Mesendoderm (in vitro differentiated cells): Measurements from ENCODE around the gene LDLRAD4.

Experiments
- DNase-seq: peaks from one replicate; pipeline ENCODE4 v3.0.0; 2013
- H2AK5ac ChIP-seq: 2 replicates; pipeline ENCODE4 v1.6.1; 2013; ENCODE audit warnings: low read length, inconsistent platforms
- H2BK120ac ChIP-seq: 2 replicates; pipeline ENCODE4 v1.6.1; 2013; ENCODE audit warnings: low read depth, mild to moderate bottlenecking, low read length, moderate library complexity, mixed read lengths
- H2BK15ac ChIP-seq: replicated peaks from 2 replicates; pipeline ENCODE4 v1.6.1; 2013; ENCODE audit warnings: low read depth, mild to moderate bottlenecking, moderate library complexity
- H2BK5ac ChIP-seq: 2 replicates; pipeline ENCODE4 v1.6.1; 2013; ENCODE audit warnings: low read length, inconsistent platforms
- H3K18ac ChIP-seq: 2 replicates; pipeline ENCODE4 v1.6.1; 2013; ENCODE audit warnings: mild to moderate bottlenecking, low read length, mixed read lengths
- H3K23ac ChIP-seq: one replicate; pipeline ENCODE4 v1.6.1; 2013; ENCODE audit warnings: low read length
- H3K27ac ChIP-seq: 2 replicates; pipeline ENCODE4 v1.5.1; 2013; ENCODE audit warnings: low read depth, mild to moderate bottlenecking, inconsistent platforms, low read length, moderate library complexity
- H3K27me3 ChIP-seq: 2 replicates; pipeline ENCODE4 v1.6.1; 2013; ENCODE audit warnings: low read length, control low read depth, mild to moderate bottlenecking, inconsistent platforms; ENCODE audit not compliant: insufficient read depth, poor library complexity
- H3K36me3 ChIP-seq: 2 replicates; pipeline ENCODE4 v1.6.1; 2013; ENCODE audit warnings: low read length, inconsistent platforms; ENCODE audit not compliant: control insufficient read depth, insufficient read depth
- H3K4ac ChIP-seq: one replicate; pipeline ENCODE4 v1.6.1; 2013; ENCODE audit warnings: low read depth, mild to moderate bottlenecking, low read length, moderate library complexity
- H3K4me1 ChIP-seq: 2 replicates; pipeline ENCODE4 v1.6.1; 2013; ENCODE audit warnings: low read depth, low read length, inconsistent platforms; ENCODE audit not compliant: control insufficient read depth
- H3K4me2 ChIP-seq: 2 replicates; pipeline ENCODE4 v1.6.1; 2013; ENCODE audit warnings: low read length
- H3K4me3 ChIP-seq: 2 replicates; pipeline ENCODE4 v1.5.1; 2013; ENCODE audit warnings: mild to moderate bottlenecking, low read length
- H3K56ac ChIP-seq: one replicate; pipeline ENCODE4 v1.6.1; 2013; ENCODE audit warnings: low read length
- H3K79me1 ChIP-seq: 2 replicates; pipeline ENCODE4 v1.6.1; 2013; ENCODE audit warnings: low read length, inconsistent platforms
- H3K79me2 ChIP-seq: 2 replicates; pipeline ENCODE4 v1.6.1; 2013; ENCODE audit warnings: mild to moderate bottlenecking, low read length; ENCODE audit not compliant: control insufficient read depth, insufficient read depth
- H3K9ac ChIP-seq: 2 replicates; pipeline ENCODE4 v1.6.1; 2013; ENCODE audit warnings: low read length, inconsistent platforms
- H4K5ac ChIP-seq: one replicate; pipeline ENCODE4 v1.6.1; 2013; ENCODE audit warnings: low read length
- H4K8ac ChIP-seq: one replicate; pipeline ENCODE4 v1.6.1; 2013; ENCODE audit warnings: low read depth, mild to moderate bottlenecking, control low read depth, low read length, moderate library complexity
- WGBS: extraction: QIAGEN DNeasy Blood & Tissue Kit; methylation state at CpG from one replicate; pipeline ENCODE4 v1.1.7; 2013; ENCODE audit warnings: low lambda C conversion rate, missing lambda C conversion rate; ENCODE audit not compliant: insufficient coverage; ENCODE audit errors: extremely low coverage; 5-methylcytosine and 5-hydroxymethylcytosine counted together

The LDLRAD4 gene

DNA sequence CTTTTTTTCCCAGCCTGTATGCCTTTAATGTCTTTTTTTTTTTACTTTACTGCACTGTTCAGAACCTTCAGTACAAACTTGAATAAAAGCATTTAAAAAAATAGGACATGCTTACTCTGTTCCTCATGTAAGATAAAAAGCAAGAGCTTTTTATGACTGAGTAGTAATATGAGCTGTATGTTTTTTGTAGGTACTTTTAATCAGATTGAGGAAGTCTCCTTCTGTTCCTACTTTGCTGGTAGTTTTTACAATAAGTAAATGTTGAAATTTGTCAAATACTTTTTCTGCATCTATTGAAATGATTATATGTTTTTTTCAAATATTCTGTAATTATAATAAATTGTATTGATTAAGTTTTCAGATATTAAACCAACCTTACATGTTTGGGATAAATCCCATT is 318.0 kb downstream of the LDLRAD4 start:
- no peaks in the 10 kb centered on the region for H3K79me1 ChIP-seq
- no peak overlapping the region for H3K4me2 ChIP-seq
- no peak overlapping the region for H2BK15ac ChIP-seq
- H2AK5ac ChIP-seq: no peak overlapping the region
- H3K4me1 ChIP-seq: no peaks in the 10 kb centered on the region
- no peaks in the 10 kb centered on the region for H3K36me3 ChIP-seq
- H3K56ac ChIP-seq: no peak overlapping the region
- no peak overlapping the region for H3K4me3 ChIP-seq
- no peak overlapping the region for H4K8ac ChIP-seq
- H3K4ac ChIP-seq: no peak overlapping the region
- H3K27me3 ChIP-seq: no peaks in the 10 kb centered on the region
- H3K18ac ChIP-seq: no peak overlapping the region
- H4K5ac ChIP-seq: no peak overlapping the region
- H3K23ac ChIP-seq: no peak overlapping the region
- no peak for DNase-seq
- no peak overlapping the region for H2BK5ac ChIP-seq
- no peak overlapping the region for H2BK120ac ChIP-seq
- no peaks in the 10 kb centered on the region for H3K79me2 ChIP-seq
- H3K9ac ChIP-seq: no peak overlapping the region
- H3K27ac ChIP-seq: no peak overlapping the region

DNA sequence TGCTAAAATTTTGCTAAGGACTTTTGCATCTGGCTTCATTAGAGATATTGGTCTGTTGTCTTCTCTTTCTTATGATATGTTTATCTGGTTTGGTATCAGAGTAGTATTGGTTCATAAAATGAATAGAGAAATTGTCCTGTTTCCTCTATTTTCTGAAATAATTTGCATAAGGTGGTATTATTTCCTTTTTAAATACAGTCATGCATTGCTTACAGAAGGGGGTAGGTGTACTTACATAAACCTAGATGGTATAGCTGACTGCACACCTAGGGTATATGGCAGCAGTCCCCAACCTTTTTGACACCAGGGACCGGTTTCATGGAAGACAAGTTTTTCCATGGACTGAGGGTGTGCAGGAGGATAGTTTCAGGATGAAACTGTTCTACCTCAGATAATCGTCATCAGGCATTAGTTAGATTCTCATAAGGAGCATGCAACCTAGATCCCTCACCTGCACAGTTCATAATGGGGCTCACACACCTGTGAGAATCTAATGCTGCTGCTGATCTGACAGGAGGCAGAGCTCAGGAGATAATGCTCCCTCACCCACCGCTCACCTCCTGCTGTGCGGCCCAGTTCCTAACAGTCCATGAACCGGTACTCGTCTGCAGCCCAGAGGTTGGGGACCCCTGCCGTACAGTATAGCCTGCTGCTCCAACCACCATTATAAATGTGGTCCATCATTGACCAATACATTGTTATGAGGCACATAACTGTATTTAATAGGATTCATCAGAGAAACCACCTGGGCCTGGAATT is 318.6 kb downstream of the LDLRAD4 start:
- no peak overlapping the region for H3K4ac ChIP-seq
- WGBS: no CpG with 5 or more reads among the region's 7 CpGs
- no peak overlapping the region for H3K56ac ChIP-seq
- H3K27ac ChIP-seq: no peak overlapping the region
- H3K4me2 ChIP-seq: no peak overlapping the region
- H3K23ac ChIP-seq: no peak overlapping the region
- H2BK120ac ChIP-seq: no peak overlapping the region
- no peaks in the 10 kb centered on the region for H3K36me3 ChIP-seq
- H3K18ac ChIP-seq: no peak overlapping the region
- H3K27me3 ChIP-seq: no peaks in the 10 kb centered on the region
- no peak for DNase-seq
- H4K8ac ChIP-seq: no peak overlapping the region
- H2BK5ac ChIP-seq: no peak overlapping the region
- H3K79me1 ChIP-seq: no peaks in the 10 kb centered on the region
- no peaks in the 10 kb centered on the region for H3K79me2 ChIP-seq
- no peak overlapping the region for H3K9ac ChIP-seq
- H2AK5ac ChIP-seq: no peak overlapping the region
- no peak overlapping the region for H3K4me3 ChIP-seq
- H3K4me1 ChIP-seq: no peaks in the 10 kb centered on the region
- no peak overlapping the region for H4K5ac ChIP-seq
- no peak overlapping the region for H2BK15ac ChIP-seq

DNA sequence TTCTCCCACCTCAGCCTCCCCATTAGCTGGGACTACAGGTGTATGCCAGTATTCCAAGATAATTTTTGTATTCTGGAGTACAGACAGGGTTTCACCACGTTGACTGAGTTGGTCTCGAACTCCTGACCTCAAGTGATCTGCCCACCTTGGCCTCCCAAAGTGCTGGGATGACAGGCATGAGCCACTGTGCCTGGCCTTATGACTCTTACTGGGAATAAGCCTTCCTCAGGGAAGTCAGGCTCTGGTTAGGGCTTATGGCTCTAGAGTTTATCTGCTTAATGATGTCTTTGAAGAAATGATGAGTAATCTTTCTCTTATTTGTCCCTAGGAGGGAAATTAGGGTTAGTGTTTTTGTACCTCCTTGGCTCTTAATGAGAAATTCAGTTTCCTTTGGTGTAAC is 320.1 kb downstream of the LDLRAD4 start:
- no peak overlapping the region for H4K8ac ChIP-seq
- no peak overlapping the region for H3K4me3 ChIP-seq
- WGBS: no CpG with 5 or more reads among the region's 2 CpGs
- no peak overlapping the region for H3K9ac ChIP-seq
- no peak overlapping the region for H3K56ac ChIP-seq
- H3K79me1 ChIP-seq: no peaks in the 10 kb centered on the region
- H3K36me3 ChIP-seq: no peaks in the 10 kb centered on the region
- no peak overlapping the region for H3K18ac ChIP-seq
- no peak overlapping the region for H2AK5ac ChIP-seq
- H3K23ac ChIP-seq: no peak overlapping the region
- H3K79me2 ChIP-seq: no peaks in the 10 kb centered on the region
- no peak overlapping the region for H3K27ac ChIP-seq
- no peak overlapping the region for H3K4me2 ChIP-seq
- no peak overlapping the region for H2BK5ac ChIP-seq
- H3K4ac ChIP-seq: no peak overlapping the region
- DNase-seq: no peak
- no peaks in the 10 kb centered on the region for H3K4me1 ChIP-seq
- H2BK120ac ChIP-seq: no peak overlapping the region
- H2BK15ac ChIP-seq: no peak overlapping the region
- no peak overlapping the region for H4K5ac ChIP-seq
- H3K27me3 ChIP-seq: no peaks in the 10 kb centered on the region

- no peak overlapping the region for H3K4me3 ChIP-seq
- H3K56ac ChIP-seq: no peak overlapping the region
- no peaks in the 10 kb centered on the region for H3K27me3 ChIP-seq
- H4K5ac ChIP-seq: no peak overlapping the region
- no peak for DNase-seq
- H2BK5ac ChIP-seq: no peak overlapping the region
- H3K4me1 ChIP-seq: peaks cover 3% of the 10 kb centered on the region
- no peak overlapping the region for H3K18ac ChIP-seq
- H4K8ac ChIP-seq: no peak overlapping the region
- no peaks in the 10 kb centered on the region for H3K36me3 ChIP-seq
- H3K27ac ChIP-seq: no peak overlapping the region
- no peaks in the 10 kb centered on the region for H3K79me1 ChIP-seq
- H3K4me2 ChIP-seq: no peak overlapping the region
- H2AK5ac ChIP-seq: no peak overlapping the region
- no peak overlapping the region for H3K9ac ChIP-seq
- H2BK15ac ChIP-seq: no peak overlapping the region
- no CpG with 5 or more reads among the region's 6 CpGs for WGBS
- no peaks in the 10 kb centered on the region for H3K79me2 ChIP-seq
- no peak overlapping the region for H3K4ac ChIP-seq
- no peak overlapping the region for H3K23ac ChIP-seq
- no peak overlapping the region for H2BK120ac ChIP-seq
These were observed 320.5 kb downstream of the LDLRAD4 start for GRCh38 chr18:13539050-13539449.

GRCh38 chr18:13539843-13540476 is 321.4 kb downstream of the LDLRAD4 start:
- Histone ChIP-seq H3K9ac (no peak overlapping the region), H3K4me1 (peaks cover 4% of the 10 kb centered on the region), H3K56ac (no peak overlapping the region), H4K5ac (no peak overlapping the region), H2BK5ac (no peak overlapping the region), H2AK5ac (no peak overlapping the region), H3K27me3 (no peaks in the 10 kb centered on the region), H3K27ac (no peak overlapping the region), H3K18ac (no peak overlapping the region), H3K79me1 (no peaks in the 10 kb centered on the region), H3K4me2 (no peak overlapping the region), H3K36me3 (no peaks in the 10 kb centered on the region), H3K4ac (no peak overlapping the region), H2BK15ac (no peak overlapping the region), H3K23ac (no peak overlapping the region), H2BK120ac (no peak overlapping the region), H3K79me2 (no peaks in the 10 kb centered on the region), H4K8ac (no peak overlapping the region), H3K4me3 (no peak overlapping the region)
- no peak for DNase-seq
- no CpG with 5 or more reads among the region's 4 CpGs for WGBS
